HCT116 (cell line): ENCODE results near the gene TCF12. TPM values are rescaled to one million over a fixed set of nuclear protein-coding genes. Genes with fewer than 3 reads are reported as not detected.

Experiments
- ATAC-seq: fragments of 200-7000 bp; cut with Tn5 transposase; 2 replicates; pipeline ENCODE4 v1.9.1; 2020; ENCODE audit warnings: mild to moderate bottlenecking, moderate library complexity
- BruUV-seq: library from RNA; stranded (reverse); fragments of 400-500 nt; replicated peaks from 2 replicates; lab custom pipeline; 2021; lab: Mats Ljungman, UMichigan
- CTCF ChIA-PET: fragments of 300-600 bp; sonication (Branson Sonifier 250); formaldehyde crosslinking; loops from one replicate; lab custom pipeline; 2021; ENCODE audit warnings: antibody characterized with exemption; lab: Charles Lee
- POLR2A ChIA-PET: fragments of 300-600, 350-600 bp; sonication (Branson Sonifier 250); formaldehyde crosslinking; loops from one replicate; lab custom pipeline; 2021; ENCODE audit warnings: antibody characterized with exemption; lab: Charles Lee
- RAD21 ChIA-PET, 2 experiments: fragments of 300-600 bp; sonication (Branson Sonifier 250); formaldehyde crosslinking; loops; one replicate each; lab custom pipeline; 2023; ENCODE audit warnings: low total read pairs in 2 of 2; ENCODE audit not compliant: uncharacterized antibody in 2 of 2, unreplicated experiment in 2 of 2, low non-redundant PET in 1 of 2; lab: Charles Lee
- DNase-seq: peaks from one replicate; pipeline ENCODE4 v3.0.0-alpha.2; 2010; ENCODE audit warnings: low read depth, low spot score
- H2AFZ ChIP-seq: fragments of 200-600 bp; shearing (Covaris generic), sonication (generic); 2 replicates; pipeline ENCODE4 v1.6.1; 2017; ENCODE audit warnings: low read depth, mixed run types, mixed read lengths, antibody characterized with exemption, low read length; ENCODE audit not compliant: poor library complexity, severe bottlenecking
- H3K27ac ChIP-seq: 2 replicates; pipeline ENCODE4 v1.5.1; 2012; ENCODE audit warnings: low read depth, low read length
- H3K27me3 ChIP-seq: fragments of 200-600 bp; sonication (generic); 2 replicates; pipeline ENCODE4 v1.6.1; 2016; ENCODE audit warnings: mixed run types, low read length, mixed read lengths; ENCODE audit not compliant: insufficient read depth
- H3K36me3 ChIP-seq, 2 experiments: fragments of 200-500 bp in 1 of 2; fragments of 200-600 bp in 1 of 2; sonication (Bioruptor generic) in 1 of 2; sonication (generic) in 1 of 2; 2 replicates each; pipeline versions ENCODE4 v1.5.1 to v1.6.1; 2014 to 2016; ENCODE audit warnings: low read length in 2 of 2, inconsistent platforms in 1 of 2, mixed read lengths in 1 of 2, mixed run types in 1 of 2; ENCODE audit not compliant: insufficient read depth in 2 of 2, control insufficient read depth in 1 of 2
- H3K4me1 ChIP-seq, 2 experiments: fragments of 200-600 bp in 1 of 2; sonication (generic) in 1 of 2; 2 replicates each; pipeline versions ENCODE4 v1.5.1 to v1.6.1; 2012 to 2017; ENCODE audit warnings: low read length in 2 of 2, inconsistent platforms in 1 of 2, mild to moderate bottlenecking in 1 of 2, mixed read lengths in 1 of 2, mixed run types in 1 of 2, moderate library complexity in 1 of 2; ENCODE audit not compliant: insufficient read depth in 2 of 2, control insufficient read depth in 1 of 2
- H3K4me2 ChIP-seq: fragments of 200-600 bp; sonication (generic); 2 replicates; pipeline ENCODE4 v1.6.1; 2017; ENCODE audit warnings: mixed run types, low read length, mixed read lengths
- H3K4me3 ChIP-seq, 2 experiments: fragments of 200-600 bp in 1 of 2; sonication (generic) in 1 of 2; replicated peaks in 1 of 2; 2 replicates each; pipeline ENCODE4 v1.5.1; 2011 to 2016; ENCODE audit warnings: low read length in 2 of 2, control low read depth in 1 of 2, low read depth in 1 of 2, mild to moderate bottlenecking in 1 of 2, mixed read lengths in 1 of 2, mixed run types in 1 of 2
- H3K79me2 ChIP-seq: fragments of 200-600 bp; sonication (generic); 2 replicates; pipeline ENCODE4 v1.6.1; 2017; ENCODE audit warnings: mild to moderate bottlenecking, mixed run types, low read length, moderate library complexity, mixed read lengths; ENCODE audit not compliant: insufficient read depth
- H3K9ac ChIP-seq: fragments of 200-600 bp; sonication (generic); 2 replicates; pipeline ENCODE4 v1.6.1; 2016; ENCODE audit warnings: low read length, mixed read lengths
- H3K9me2 ChIP-seq: fragments of 200-600 bp; sonication (generic), shearing (Covaris generic); 2 replicates; pipeline ENCODE4 v1.6.1; 2017; ENCODE audit warnings: mixed run types, mild to moderate bottlenecking, moderate library complexity; ENCODE audit not compliant: insufficient read depth
- H3K9me3 ChIP-seq, 2 experiments: fragments of 200-500 bp in 1 of 2; fragments of 200-600 bp in 1 of 2; sonication (Bioruptor generic) in 1 of 2; sonication (generic) in 1 of 2; 2 replicates each; pipeline ENCODE4 v1.6.1; 2014 to 2017; ENCODE audit warnings: low read length in 2 of 2, mixed read lengths in 2 of 2, inconsistent platforms in 1 of 2, low read depth in 1 of 2, mild to moderate bottlenecking in 1 of 2, mixed run types in 1 of 2, moderate library complexity in 1 of 2; ENCODE audit not compliant: control insufficient read depth in 1 of 2, insufficient read depth in 1 of 2
- H4K20me1 ChIP-seq: fragments of 200-600 bp; sonication (generic), shearing (Covaris generic); 2 replicates; pipeline ENCODE4 v1.6.1; 2017; ENCODE audit warnings: mixed run types, mild to moderate bottlenecking, moderate library complexity; ENCODE audit not compliant: insufficient read depth
- CTCF ChIP-seq, 3 experiments: fragments of 200-600 bp in 1 of 3; sonication (generic) in 1 of 3; IDR thresholded peaks in 2 of 3; conservative IDR thresholded peaks in 1 of 3; 2 replicates each; pipeline ENCODE4 v1.5.1; 2012 to 2017; ENCODE audit warnings: low read depth in 2 of 3, low read length in 2 of 3, antibody characterized with exemption in 1 of 3, borderline replicate concordance in 1 of 3, control low read depth in 1 of 3, mild to moderate bottlenecking in 1 of 3, mixed read lengths in 1 of 3, mixed run types in 1 of 3, moderate library complexity in 1 of 3; ENCODE audit not compliant: insufficient read depth in 1 of 3
- EGR1 ChIP-seq: IDR thresholded peaks from 2 replicates; pipeline ENCODE4 v1.6.1; 2012; ENCODE audit warnings: low read depth
- FOSL1 ChIP-seq: IDR thresholded peaks from 2 replicates; pipeline ENCODE4 v1.6.1; 2012; ENCODE audit warnings: low read depth
- JUND ChIP-seq: IDR thresholded peaks from 2 replicates; pipeline ENCODE4 v1.6.1; 2012
- RAD21 ChIP-seq: IDR thresholded peaks from 2 replicates; pipeline ENCODE4 v1.6.1; 2012; ENCODE audit warnings: low read depth, mild to moderate bottlenecking
- SP1 ChIP-seq: IDR thresholded peaks from 2 replicates; pipeline ENCODE4 v1.6.1; 2012; ENCODE audit warnings: low read depth
- SRF ChIP-seq: IDR thresholded peaks from 2 replicates; pipeline ENCODE4 v1.6.1; 2012; ENCODE audit warnings: low read depth
- TCF7L2 ChIP-seq: IDR thresholded peaks from 2 replicates; pipeline ENCODE4 v1.7.0; 2011; ENCODE audit warnings: borderline replicate concordance, inconsistent platforms; ENCODE audit not compliant: insufficient read depth, insufficient read length; ENCODE audit errors: extremely low read depth
- YY1 ChIP-seq: IDR thresholded peaks from 2 replicates; pipeline ENCODE4 v1.6.1; 2011; ENCODE audit warnings: low read length, low read depth, moderate library complexity, mild to moderate bottlenecking; ENCODE audit not compliant: insufficient replicate concordance; ENCODE audit errors: extremely low read depth
- intact Hi-C: fragments of 100-400 bp; cut with micrococcal nuclease; formaldehyde crosslinking; loops from 2 replicates; pipeline ENCODE4 v1.10.0; 2022
- total RNA-seq: library from RNA; stranded (reverse); gene quantifications from one replicate; pipeline ENCODE4 v1.2.1, GENCODE V29; 2021; ENCODE audit not compliant: unreplicated experiment

Gene TCF12
- total RNA-seq, 1 experiment from 2014 or later = 71.6 TPM

- no peak for ATAC-seq
Observed at GRCh38 chr15:57198654-57199291, 280.3 kb downstream of the TCF12 start.

More at GRCh38 chr15:57198654-57199291, 280.3 kb downstream of the TCF12 start:
- intact Hi-C loops = no loop called here
- H3K9me3 ChIP-seq = no peaks in the 10 kb centered on the region
- no peaks in the 10 kb centered on the region for H3K4me1 ChIP-seq
- TF ChIP-seq YY1 = no peak
- TF ChIP-seq SP1 = no peak
- TF ChIP-seq CTCF (IDR thresholded peaks at IDR 0.05 in 2 of 3, conservative IDR thresholded peaks at IDR 0.05 in 1 of 3; ENCODE audit: borderline replicate concordance in 1 of 3, insufficient read depth in 1 of 3, low read depth in 2 of 3, low read length in 2 of 3) = no peak
- no peak for TF ChIP-seq TCF7L2
- TF ChIP-seq FOSL1 = no peak
- no peak for TF ChIP-seq SRF
- TF ChIP-seq RAD21 = no peak
- TF ChIP-seq EGR1 = no peak
- TF ChIP-seq JUND = no peak
- ChIA-PET RAD21 (no interaction called here), POLR2A (no interaction called here), CTCF (no interaction called here)
- TSS peak; percentile 7 for BruUV-seq
- no peaks in the 10 kb centered on the region for H4K20me1 ChIP-seq
- no peak overlapping the region for H3K4me3 ChIP-seq
- H3K9me2 ChIP-seq = no peaks in the 10 kb centered on the region
- no peak for DNase-seq
- no peaks in the 10 kb centered on the region for H3K36me3 ChIP-seq
- H3K9ac ChIP-seq = no peak overlapping the region
- H3K27me3 ChIP-seq = no peaks in the 10 kb centered on the region
- H3K4me2 ChIP-seq = no peak overlapping the region
- H3K79me2 ChIP-seq = no peaks in the 10 kb centered on the region
- no peak overlapping the region for H3K27ac ChIP-seq
- H2AFZ ChIP-seq = no peak overlapping the region
